Naive B cell (primary cell): ENCODE results near the gene TMEM129. TPM values are rescaled to one million over a fixed set of nuclear protein-coding genes. Genes with fewer than 3 reads are reported as not detected.

Experiments
- ATAC-seq, 2 donors: fragments of 150-1000 bp; cut with Tn5 transposase; 2 replicates each; pipeline ENCODE4 v1.10.0; 2021; ENCODE audit warnings: low read depth in 2 of 2, mild to moderate bottlenecking in 2 of 2, moderate library complexity in 2 of 2
- DNase-seq: peaks from one replicate; pipeline ENCODE4 v3.0.0; 2022
- H3K27ac Mint-ChIP-seq, 6 donors: one replicate each; pipeline ENCODE4 v1.8.0; 2020 to 2022; ENCODE audit warnings: mild to moderate bottlenecking in 6 of 6, mixed read lengths in 6 of 6, moderate library complexity in 5 of 6, inconsistent platforms in 2 of 6
- H3K27me3 Mint-ChIP-seq, 3 donors: one replicate each; pipeline ENCODE4 v1.8.0; 2021 to 2022; ENCODE audit warnings: mixed read lengths in 3 of 3, mild to moderate bottlenecking in 1 of 3
- H3K36me3 Mint-ChIP-seq, 2 donors: one replicate each; pipeline ENCODE4 v1.8.0; 2020 to 2022; ENCODE audit warnings: mixed read lengths in 2 of 2, inconsistent platforms in 1 of 2, mild to moderate bottlenecking in 1 of 2
- H3K4me1 Mint-ChIP-seq, 3 donors: one replicate each; pipeline ENCODE4 v1.8.0; 2020 to 2022; ENCODE audit warnings: mixed read lengths in 3 of 3, inconsistent platforms in 1 of 3, mild to moderate bottlenecking in 1 of 3, moderate library complexity in 1 of 3
- H3K4me3 Mint-ChIP-seq, 8 donors: one replicate each; pipeline ENCODE4 v1.8.0; 2020 to 2022; ENCODE audit warnings: mild to moderate bottlenecking in 8 of 8, mixed read lengths in 8 of 8, moderate library complexity in 8 of 8, inconsistent platforms in 2 of 8
- H3K9me3 Mint-ChIP-seq, 7 donors: one replicate each; pipeline ENCODE4 v1.8.0; 2020 to 2022; ENCODE audit warnings: mixed read lengths in 7 of 7, mild to moderate bottlenecking in 5 of 7, inconsistent platforms in 2 of 7, moderate library complexity in 1 of 7
- polyA plus RNA-seq, 6 donors: library from polyadenylated mRNA; unstranded; fragments of 300-500 nt; fragmentation: Illumina TruSeq; gene quantifications; one replicate each; pipeline ENCODE4 v1.2.3, GENCODE V29; 2021; ENCODE audit warnings: low read depth in 6 of 6

Gene TMEM129
- polyA plus RNA-seq, 6 donors from 2014 or later, result 29.6 to 43.7 (median 34.7) TPM

- H3K36me3 Mint-ChIP-seq, result peaks cover 0 to 5% of the 10 kb centered on the region in 2 donors
- H3K4me3 Mint-ChIP-seq, result no peak overlapping the region
- no peak for ATAC-seq
- DNase-seq, result no peak
- no peak overlapping the region for H3K27ac Mint-ChIP-seq
- H3K27me3 Mint-ChIP-seq, result peaks cover 0 to 2% (median 0%) of the 10 kb centered on the region in 3 donors
- H3K9me3 Mint-ChIP-seq, result no peaks in the 10 kb centered on the region
- H3K4me1 Mint-ChIP-seq, result peaks cover 0 to 4% (median 0%) of the 10 kb centered on the region in 3 donors
These were observed 24.6 kb upstream of the TMEM129 start for GRCh38 chr4:1745697-1746096.

- Mint-ChIP-seq H3K4me3 (no peak overlapping the region), H3K36me3 (peaks cover 0 to 6% of the 10 kb centered on the region in 2 donors), H3K27me3 (no peaks in the 10 kb centered on the region), H3K9me3 (no peaks in the 10 kb centered on the region), H3K27ac (no peak overlapping the region), H3K4me1 (no peaks in the 10 kb centered on the region)
- DNase-seq, result no peak
- no peak for ATAC-seq
These were observed 24.0 kb upstream of the TMEM129 start for GRCh38 chr4:1745165-1745564.

- Mint-ChIP-seq H3K27me3 (no peaks in the 10 kb centered on the region), H3K4me3 (peak overlapping the region in 1 of 8 donors; percentile 22), H3K9me3 (no peaks in the 10 kb centered on the region), H3K27ac (no peak overlapping the region), H3K36me3 (peaks cover 0 to 6% of the 10 kb centered on the region in 2 donors), H3K4me1 (no peaks in the 10 kb centered on the region)
- ATAC-seq (no peak), DNase-seq (no peak)
These were observed 23.4 kb upstream of the TMEM129 start for GRCh38 chr4:1744552-1744951.

DNA sequence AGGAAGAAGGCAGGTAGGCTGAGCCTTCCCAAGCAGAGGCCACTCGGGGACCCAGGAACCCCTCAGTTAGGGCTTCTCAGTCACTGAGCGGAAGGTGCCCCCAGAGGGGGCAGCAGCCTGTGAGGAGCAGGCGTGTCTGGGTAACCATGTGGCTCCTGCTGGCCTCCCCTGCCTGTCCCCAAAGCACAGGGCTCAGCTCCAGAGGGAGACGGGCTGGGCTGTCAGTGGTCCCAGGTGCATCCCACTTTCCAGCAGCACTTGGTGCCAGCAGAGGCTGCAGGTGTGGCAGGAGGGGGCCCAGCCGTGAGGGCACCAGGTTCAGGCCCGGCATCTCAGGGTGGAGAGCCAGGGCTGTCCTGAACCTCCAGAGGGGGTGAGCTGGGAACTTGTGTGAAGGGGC, 22.9 kb upstream of the TMEM129 start:
- Mint-ChIP-seq H3K4me1 (no peaks in the 10 kb centered on the region), H3K4me3 (no peak overlapping the region), H3K9me3 (peaks cover 0 to 2% (median 0%) of the 10 kb centered on the region in 7 donors), H3K27me3 (no peaks in the 10 kb centered on the region), H3K36me3 (peaks cover 1 to 8% of the 10 kb centered on the region in 2 donors), H3K27ac (peak overlapping the region in 2 of 6 donors; percentile 31 to 76)
- no peak for DNase-seq
- ATAC-seq, result no peak

GRCh38 chr4:1743551-1743950, 22.4 kb upstream of the TMEM129 start:
- no peaks in the 10 kb centered on the region for H3K27me3 Mint-ChIP-seq
- peak overlapping the region in 2 of 6 donors; percentile 31 to 79 for H3K27ac Mint-ChIP-seq
- DNase-seq, result no peak
- H3K9me3 Mint-ChIP-seq, result peaks cover 3 to 6% (median 4%) of the 10 kb centered on the region in 7 donors
- H3K4me3 Mint-ChIP-seq, result no peak overlapping the region
- ATAC-seq, result no peak
- H3K36me3 Mint-ChIP-seq, result peaks cover 6 to 12% of the 10 kb centered on the region in 2 donors
- H3K4me1 Mint-ChIP-seq, result peaks cover 0 to 3% (median 0%) of the 10 kb centered on the region in 3 donors

DNA sequence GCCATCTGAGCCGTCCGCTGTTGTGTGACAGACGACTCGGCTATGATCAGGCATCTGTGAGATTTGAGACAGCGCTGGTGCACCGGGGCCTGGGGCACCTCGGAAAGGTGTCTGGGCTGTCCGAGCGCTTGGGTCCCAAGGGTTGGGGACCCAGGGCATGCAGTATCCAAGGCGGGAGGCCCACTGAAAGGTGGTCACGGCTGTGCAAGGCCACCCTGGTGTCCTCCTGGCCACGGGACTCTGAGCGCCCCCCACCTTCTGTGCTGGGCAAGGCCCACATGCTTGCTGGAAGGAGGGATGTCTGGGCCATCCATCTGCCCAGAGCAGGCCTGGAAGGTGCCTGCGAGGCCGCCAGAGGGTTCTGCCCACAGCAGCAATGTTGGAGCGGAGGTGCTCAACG, 20.1 kb upstream of the TMEM129 start:
- Mint-ChIP-seq H3K27me3 (no peaks in the 10 kb centered on the region), H3K27ac (no peak overlapping the region), H3K9me3 (peaks cover 4 to 13% (median 7%) of the 10 kb centered on the region in 7 donors), H3K4me3 (peak overlapping the region in 1 of 8 donors; percentile 66), H3K4me1 (peaks cover 0 to 4% (median 0%) of the 10 kb centered on the region in 3 donors), H3K36me3 (peaks cover 8 to 21% of the 10 kb centered on the region in 2 donors)
- no peak for DNase-seq
- no peak for ATAC-seq

- H3K27ac Mint-ChIP-seq, result peak overlapping the region in 1 of 6 donors; percentile 50
- H3K36me3 Mint-ChIP-seq, result peaks cover 8 to 21% of the 10 kb centered on the region in 2 donors
- peaks cover 4 to 13% (median 7%) of the 10 kb centered on the region in 7 donors for H3K9me3 Mint-ChIP-seq
- DNase-seq (no peak), ATAC-seq (no peak)
- peaks cover 0 to 4% (median 0%) of the 10 kb centered on the region in 3 donors for H3K4me1 Mint-ChIP-seq
- no peaks in the 10 kb centered on the region for H3K27me3 Mint-ChIP-seq
- H3K4me3 Mint-ChIP-seq, result no peak overlapping the region
These were observed 19.0 kb upstream of the TMEM129 start for GRCh38 chr4:1740021-1740545.

- H3K4me1 Mint-ChIP-seq, result peaks cover 0 to 4% (median 0%) of the 10 kb centered on the region in 3 donors
- DNase-seq (no peak), ATAC-seq (no peak)
- H3K9me3 Mint-ChIP-seq, result peaks cover 4 to 13% (median 7%) of the 10 kb centered on the region in 7 donors
- H3K4me3 Mint-ChIP-seq, result no peak overlapping the region
- no peaks in the 10 kb centered on the region for H3K27me3 Mint-ChIP-seq
- H3K27ac Mint-ChIP-seq, result no peak overlapping the region
- peaks cover 8 to 21% of the 10 kb centered on the region in 2 donors for H3K36me3 Mint-ChIP-seq
These were observed 18.2 kb upstream of the TMEM129 start for GRCh38 chr4:1739358-1739757.

DNA sequence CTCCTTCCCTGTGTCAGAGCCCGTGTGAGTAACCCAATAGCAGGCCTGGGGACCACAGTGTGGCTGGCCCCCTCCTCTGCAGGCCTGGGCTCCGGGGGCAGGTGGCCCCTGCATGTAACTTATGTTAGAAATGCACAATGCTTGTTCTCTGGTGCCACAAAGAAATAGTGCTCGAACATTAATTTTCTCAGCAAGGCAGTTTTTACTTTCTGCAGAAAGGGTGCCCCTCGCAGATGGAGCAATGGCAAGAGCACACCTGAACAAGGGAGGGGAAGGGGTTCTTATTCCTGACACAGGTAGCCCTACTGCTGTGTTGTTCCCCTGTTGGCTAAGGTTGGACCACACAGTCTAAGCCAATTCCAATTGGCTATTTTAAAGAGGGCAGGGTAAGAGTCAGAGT, 17.3 kb upstream of the TMEM129 start:
- Mint-ChIP-seq H3K36me3 (peaks cover 8 to 21% of the 10 kb centered on the region in 2 donors), H3K4me1 (peaks cover 0 to 4% (median 0%) of the 10 kb centered on the region in 3 donors), H3K9me3 (peaks cover 4 to 13% (median 7%) of the 10 kb centered on the region in 7 donors), H3K4me3 (peak overlapping the region in 1 of 8 donors; percentile 19), H3K27me3 (no peaks in the 10 kb centered on the region), H3K27ac (peak overlapping the region in 1 of 6 donors; percentile 83)
- ATAC-seq (no peak), DNase-seq (no peak)

- Mint-ChIP-seq H3K27ac (no peak overlapping the region), H3K36me3 (peaks cover 12 to 21% of the 10 kb centered on the region in 2 donors), H3K4me3 (no peak overlapping the region), H3K9me3 (peaks cover 4 to 13% (median 7%) of the 10 kb centered on the region in 7 donors), H3K27me3 (no peaks in the 10 kb centered on the region), H3K4me1 (peaks cover 0 to 4% (median 0%) of the 10 kb centered on the region in 3 donors)
- ATAC-seq (no peak), DNase-seq (no peak)
These were observed 16.5 kb upstream of the TMEM129 start for GRCh38 chr4:1737666-1738065.

GRCh38 chr4:1736812-1737211, 15.7 kb upstream of the TMEM129 start:
- peaks cover 4 to 13% (median 7%) of the 10 kb centered on the region in 7 donors for H3K9me3 Mint-ChIP-seq
- H3K4me1 Mint-ChIP-seq, result peaks cover 0 to 4% (median 0%) of the 10 kb centered on the region in 3 donors
- ATAC-seq, result no peak
- H3K36me3 Mint-ChIP-seq, result peaks cover 14 to 21% of the 10 kb centered on the region in 2 donors
- H3K27me3 Mint-ChIP-seq, result no peaks in the 10 kb centered on the region
- no peak overlapping the region for H3K4me3 Mint-ChIP-seq
- no peak overlapping the region for H3K27ac Mint-ChIP-seq
- no peak for DNase-seq

DNA sequence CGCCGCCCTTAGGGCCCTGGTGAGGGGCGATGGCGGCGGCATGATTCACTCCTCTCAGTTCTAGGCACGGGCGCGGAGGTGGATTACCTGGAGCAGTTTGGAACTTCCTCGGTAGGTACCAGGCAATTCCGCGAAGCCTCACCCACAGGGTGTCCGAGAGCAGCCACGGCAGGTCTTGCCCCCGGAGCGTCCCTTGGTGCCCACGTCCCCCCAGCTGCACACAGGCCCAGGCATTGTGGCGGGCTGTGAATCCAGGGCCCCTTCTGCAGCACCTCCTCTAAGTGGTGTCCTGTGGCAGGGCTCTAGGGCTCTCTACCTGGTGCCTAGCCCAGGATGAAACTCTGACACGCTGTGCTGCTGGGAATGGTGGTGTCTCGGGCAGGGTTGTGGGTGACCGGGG, 14.1 kb upstream of the TMEM129 start:
- no peak for ATAC-seq
- Mint-ChIP-seq H3K36me3 (peaks cover 14 to 15% of the 10 kb centered on the region in 2 donors), H3K27ac (peak overlapping the region in 1 of 6 donors; percentile 36), H3K27me3 (no peaks in the 10 kb centered on the region), H3K4me1 (peaks cover 0 to 4% (median 0%) of the 10 kb centered on the region in 3 donors), H3K4me3 (no peak overlapping the region), H3K9me3 (peaks cover 4 to 13% (median 7%) of the 10 kb centered on the region in 7 donors)
- no peak for DNase-seq

- Mint-ChIP-seq H3K4me1 (peaks cover 0 to 13% (median 5%) of the 10 kb centered on the region in 3 donors), H3K4me3 (no peak overlapping the region), H3K27me3 (no peaks in the 10 kb centered on the region), H3K36me3 (peaks cover 3 to 6% of the 10 kb centered on the region in 2 donors), H3K27ac (no peak overlapping the region), H3K9me3 (peaks cover 0 to 3% (median 0%) of the 10 kb centered on the region in 7 donors)
- no peak for DNase-seq
- no peak for ATAC-seq
These were observed 11.8 kb upstream of the TMEM129 start for GRCh38 chr4:1732911-1733310.

DNA sequence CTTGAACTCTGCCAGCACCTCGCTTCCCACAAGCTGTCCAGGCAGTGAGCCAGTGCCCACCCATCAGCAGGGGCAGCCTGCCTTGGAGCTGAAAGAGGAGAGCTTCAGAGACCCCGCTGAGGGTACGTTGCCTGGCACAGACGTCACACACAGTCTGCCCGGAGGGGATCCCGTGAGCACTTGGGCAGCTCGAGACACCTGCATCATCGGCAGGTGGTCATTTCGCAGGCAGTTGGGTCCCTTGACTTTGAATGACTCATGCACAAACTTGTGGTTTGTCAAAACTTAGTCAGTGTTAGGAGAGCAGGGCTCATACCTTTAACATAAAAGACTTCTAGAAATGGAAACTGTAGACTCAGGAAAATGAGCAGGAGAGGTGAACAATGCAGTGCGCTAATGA, 10.1 kb upstream of the TMEM129 start:
- no peaks in the 10 kb centered on the region for H3K27me3 Mint-ChIP-seq
- DNase-seq, result no peak
- peak overlapping the region in 1 of 6 donors; percentile 15 for H3K27ac Mint-ChIP-seq
- H3K36me3 Mint-ChIP-seq, result peaks cover 0 to 6% of the 10 kb centered on the region in 2 donors
- H3K9me3 Mint-ChIP-seq, result no peaks in the 10 kb centered on the region
- H3K4me1 Mint-ChIP-seq, result peaks cover 7 to 23% (median 13%) of the 10 kb centered on the region in 3 donors
- H3K4me3 Mint-ChIP-seq, result no peak overlapping the region
- no peak for ATAC-seq
